Renal cortex interstitium (tissue), 11 donors: Measurements from ENCODE around the gene LCP2. TPM values are rescaled to one million over a fixed set of nuclear protein-coding genes. Genes with fewer than 3 reads are reported as not detected.
A peak's percentile ranks its signal among the peaks of the same experiment; 100 is the strongest.

Experiments
- DNase-seq, 11 donors: peaks; one replicate each; pipeline ENCODE4 v3.0.0-alpha.2; 2013; ENCODE audit warnings: low read depth in 9 of 11, low spot score in 4 of 11; ENCODE audit errors: extremely low read depth in 1 of 11
- polyA plus RNA-seq, 3 donors: library from polyadenylated mRNA; unstranded; fragments of 120-200 nt; gene quantifications; one replicate each; pipeline ENCODE4 v1.2.1, GENCODE V29; 2013; ENCODE audit not compliant: insufficient read length in 3 of 3

The LCP2 gene
- polyA plus RNA-seq, 3 donors, result 3.1 to 3.4 (median 3.3) TPM

DNA sequence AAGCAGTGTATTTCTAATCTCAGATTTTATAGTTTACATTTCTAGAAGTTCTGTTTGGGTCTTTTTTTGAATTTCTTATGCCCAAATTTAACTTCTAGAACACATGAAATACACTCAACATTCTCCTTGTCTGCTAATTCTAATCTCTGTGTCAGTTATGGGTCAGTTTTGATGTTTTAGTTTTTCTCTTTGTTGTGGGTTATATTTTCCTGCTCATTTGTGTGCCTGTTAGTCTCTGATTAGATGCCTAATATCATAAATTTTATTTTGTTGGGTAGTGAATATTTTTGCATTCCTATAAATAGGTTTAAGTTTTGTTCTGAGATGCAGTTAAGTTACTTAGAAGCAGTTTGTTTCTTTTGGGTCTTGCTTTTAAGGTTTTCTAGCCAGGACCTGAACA is 12.4 kb downstream of the LCP2 start:
- DNase-seq, result no peak

GRCh38 chr5:170284231-170284630 is 13.3 kb downstream of the LCP2 start:
- no peak for DNase-seq

DNA sequence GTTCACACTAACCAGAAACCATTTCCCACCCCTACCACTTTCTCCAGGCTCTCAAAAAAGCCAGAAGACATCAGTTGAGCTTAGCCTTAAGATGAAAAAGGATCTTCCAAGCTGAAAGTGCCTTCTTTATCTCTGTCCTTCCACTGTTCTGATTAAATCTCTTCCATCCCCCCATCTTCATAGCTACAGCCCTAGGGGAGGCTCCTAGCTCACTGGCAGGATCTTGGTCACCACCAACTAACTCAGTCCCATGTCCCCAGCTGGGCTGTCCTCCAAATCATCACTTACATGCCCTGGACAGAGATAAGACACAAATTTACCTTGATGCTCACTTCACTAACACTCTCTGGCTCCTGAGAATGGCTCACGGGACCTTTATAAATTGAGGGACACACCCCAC is 14.3 kb downstream of the LCP2 start:
- no peak for DNase-seq

DNA sequence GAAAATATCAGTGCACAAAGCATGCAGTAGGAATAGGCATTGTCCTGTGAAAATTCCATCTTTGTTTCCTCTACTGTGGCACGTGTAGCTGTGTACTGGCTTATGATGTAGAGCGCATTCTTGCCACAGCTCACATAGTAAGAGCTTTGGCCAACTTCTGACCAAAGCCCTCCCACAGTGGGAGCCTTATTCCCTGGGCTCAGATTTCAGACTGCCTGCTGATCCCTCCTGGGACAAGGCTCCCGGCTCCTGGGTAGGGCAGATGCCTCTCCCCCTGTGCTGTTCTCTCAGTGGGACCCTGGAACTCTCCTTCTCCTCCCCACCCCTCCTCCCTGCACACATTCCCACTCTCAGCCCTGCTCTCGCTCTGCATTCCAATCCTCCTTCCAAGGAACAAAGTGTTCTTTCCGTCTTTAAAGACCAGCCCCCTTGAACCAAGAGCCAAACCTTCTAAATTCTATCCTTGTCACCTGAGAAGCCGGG is 17.5 kb downstream of the LCP2 start:
- DNase-seq, result no peak

DNA sequence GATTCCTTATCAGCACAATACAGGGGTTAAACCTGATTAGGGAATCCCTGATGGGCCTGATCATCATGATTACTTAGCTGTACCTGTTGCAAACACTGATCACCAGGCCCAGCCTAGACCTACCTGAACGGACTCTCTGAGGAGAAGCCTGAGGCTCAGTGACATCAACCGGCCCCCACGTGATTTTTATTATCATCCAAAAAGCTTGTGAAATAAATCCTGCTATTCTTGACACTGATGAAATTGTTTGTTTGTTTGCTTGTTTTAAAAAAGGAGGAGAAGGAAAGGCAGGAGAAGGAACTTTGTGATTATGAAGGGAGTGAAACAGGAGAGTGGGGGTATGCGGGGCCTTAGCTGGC is 18.1 kb downstream of the LCP2 start:
- no peak for DNase-seq

GRCh38 chr5:170278611-170279458 is 18.7 kb downstream of the LCP2 start:
- no peak for DNase-seq

GRCh38 chr5:170277867-170278281 is 19.7 kb downstream of the LCP2 start:
- no peak for DNase-seq

- no peak for DNase-seq
Observed at GRCh38 chr5:170276140-170276539, 21.4 kb downstream of the LCP2 start.

- DNase-seq, result no peak
Observed at GRCh38 chr5:170275376-170275994, 22.1 kb downstream of the LCP2 start.

DNA sequence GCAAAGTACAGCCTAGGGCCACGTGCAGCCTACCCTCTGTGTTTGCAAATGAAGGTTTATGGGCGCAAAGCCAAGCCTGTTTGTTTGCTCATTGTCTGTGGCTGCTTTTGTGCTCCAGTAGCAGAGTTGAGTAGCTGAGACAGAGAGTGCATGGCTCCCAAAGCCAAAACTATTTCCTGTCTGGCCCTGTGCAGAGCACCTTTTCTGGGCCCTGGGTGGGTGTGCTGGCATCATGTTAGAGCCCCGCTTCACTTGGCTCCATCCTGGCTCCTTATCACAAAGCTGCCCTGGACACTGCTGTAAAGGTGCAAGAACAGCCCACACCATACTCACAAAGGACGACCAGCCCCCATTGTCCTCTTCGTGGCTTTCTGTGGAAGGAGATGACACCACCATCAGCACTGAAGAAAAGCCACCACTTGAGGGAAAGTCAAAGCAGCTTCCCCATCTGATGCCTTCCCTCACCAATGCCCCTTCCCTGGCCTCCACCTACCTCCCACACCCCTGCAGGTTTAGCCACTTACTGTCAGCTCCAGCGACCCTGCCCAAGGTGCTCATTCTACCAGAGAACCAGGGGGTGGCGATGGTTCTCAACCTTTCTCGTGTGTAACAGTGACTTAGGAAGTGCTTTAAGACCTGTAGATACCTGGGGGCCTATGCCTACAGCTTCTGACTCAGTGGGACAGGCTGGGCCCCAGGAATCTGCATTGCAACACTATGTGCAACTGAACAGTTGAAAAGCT is 23.4 kb downstream of the LCP2 start:
- DNase-seq, result no peak

- no peak for DNase-seq
Observed at GRCh38 chr5:170270293-170271069, 27.1 kb downstream of the LCP2 start.

GRCh38 chr5:170269579-170269978 is 28.0 kb downstream of the LCP2 start:
- DNase-seq, result no peak

- DNase-seq, result no peak
Observed at GRCh38 chr5:170268884-170269283, 28.7 kb downstream of the LCP2 start.

- DNase-seq, result no peak
Observed at GRCh38 chr5:170268153-170268689, 29.4 kb downstream of the LCP2 start.

DNA sequence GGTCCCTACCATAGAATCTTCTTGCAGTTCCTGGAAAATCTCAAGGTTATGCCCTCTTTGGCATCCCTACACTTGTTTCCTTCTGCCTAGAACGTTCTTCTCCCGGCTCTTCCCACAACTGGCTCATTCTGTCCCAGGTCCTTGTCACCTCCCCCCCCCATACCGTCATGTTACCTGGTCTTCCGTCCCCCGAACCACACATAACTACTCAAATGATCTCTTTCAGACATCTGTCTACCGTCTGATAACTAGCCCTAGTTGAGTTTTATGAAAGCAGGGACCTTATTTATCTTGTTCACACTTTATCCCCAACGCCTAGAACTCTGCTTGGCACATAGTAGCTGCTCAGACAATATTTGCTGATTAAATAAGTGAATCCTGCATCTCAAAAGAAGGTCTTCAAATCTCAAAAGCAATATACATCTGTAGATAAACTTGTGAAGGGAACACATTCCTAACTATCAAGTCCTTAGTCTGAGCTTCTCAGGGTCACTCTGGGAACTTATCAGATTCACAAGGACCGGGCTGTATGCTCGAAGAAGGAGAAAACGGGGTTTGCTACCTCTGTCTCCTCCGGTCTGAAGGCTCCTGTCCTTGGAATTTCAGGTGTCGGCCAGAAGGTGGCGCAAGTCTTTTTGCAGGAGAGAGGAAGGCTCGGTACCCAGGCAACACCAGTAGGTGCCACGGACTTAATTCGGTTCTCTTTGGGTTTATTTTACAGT is 30.0 kb downstream of the LCP2 start:
- peak; percentile 50 to 73 (median 60) for DNase-seq

DNA sequence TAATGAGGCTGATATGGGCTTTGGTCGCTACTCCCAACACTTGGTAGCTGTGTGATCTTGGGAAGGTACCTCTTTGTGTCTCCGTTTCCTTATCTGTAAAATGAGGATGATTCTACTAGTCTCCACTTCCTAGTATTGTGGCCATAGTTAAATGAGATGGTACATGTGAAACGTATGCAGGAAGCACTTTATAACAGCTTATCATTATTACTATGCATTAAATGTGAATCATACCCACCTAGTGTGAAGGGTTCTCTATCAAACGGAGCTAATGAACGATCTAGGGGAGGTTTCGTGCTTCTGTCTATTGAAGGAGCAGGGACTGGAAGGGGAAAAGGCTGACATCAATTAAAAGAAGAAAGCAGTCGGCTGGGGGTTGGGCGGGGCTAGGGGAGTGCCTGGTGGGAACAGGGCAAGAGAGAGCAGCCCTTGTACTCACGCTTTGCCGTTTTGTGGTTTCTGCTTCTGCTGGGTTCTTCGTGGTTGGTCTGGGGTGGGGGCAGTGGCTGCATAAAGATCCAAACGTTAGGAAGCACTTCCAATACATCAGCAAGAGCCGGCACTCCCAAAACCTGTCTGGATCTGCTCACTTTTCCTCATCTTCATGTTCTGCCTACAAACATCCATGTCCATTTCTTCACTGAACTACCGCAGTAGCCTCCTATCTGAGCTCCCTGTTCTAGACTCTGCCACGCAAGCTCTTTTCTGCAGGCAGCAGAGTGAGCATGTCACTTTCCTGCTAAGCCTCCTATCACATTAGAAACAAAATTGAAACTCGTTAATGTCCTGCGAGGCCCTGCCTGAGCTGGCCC is 30.8 kb downstream of the LCP2 start:
- DNase-seq, result no peak

DNA sequence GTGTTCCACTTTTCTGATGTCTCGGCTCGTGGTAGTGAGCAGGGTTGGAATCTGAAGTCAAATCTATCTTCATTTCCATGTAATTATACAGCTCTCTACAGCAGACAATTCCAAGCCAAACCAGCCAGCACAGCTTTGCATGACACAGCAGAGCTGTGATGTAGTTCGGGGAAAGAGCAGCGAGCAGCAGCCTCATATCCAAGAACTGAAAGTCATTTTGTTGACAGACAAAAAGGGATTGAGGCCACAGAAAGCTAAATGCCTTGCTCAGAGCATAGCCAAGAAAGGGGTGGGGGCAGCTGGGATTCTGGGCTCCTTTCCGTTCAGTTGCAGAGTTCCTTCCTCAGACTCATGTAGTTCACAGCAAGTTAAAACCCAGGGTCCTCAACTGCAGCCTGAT is 32.1 kb downstream of the LCP2 start:
- DNase-seq, result peak; percentile 39 to 82 (median 64)

DNA sequence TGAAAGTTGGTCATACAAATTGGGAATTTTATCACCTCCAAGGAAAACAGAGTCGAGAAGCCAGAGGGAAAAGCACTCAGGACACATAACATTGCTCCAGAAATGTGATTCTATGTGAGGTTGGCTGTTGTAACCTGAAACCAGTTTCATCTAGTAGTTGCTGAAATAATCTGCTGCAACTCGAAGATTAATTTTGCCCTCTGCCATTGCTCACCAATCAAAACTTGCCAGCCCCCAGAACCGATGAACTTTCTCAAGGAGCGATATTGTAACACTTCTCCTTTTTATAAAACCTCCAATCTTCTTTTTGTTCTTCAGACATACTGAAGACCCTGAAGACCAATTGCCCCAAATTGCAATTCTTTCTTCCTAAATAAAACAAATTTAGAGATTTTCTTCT is 33.7 kb downstream of the LCP2 start:
- no peak for DNase-seq
